Sigmoid colon (tissue), 7 donors: ENCODE data around the gene HSH2D. TPM values are rescaled to one million over a fixed set of nuclear protein-coding genes. Genes with fewer than 3 reads are reported as not detected.
A peak's percentile ranks its signal among the peaks of the same experiment; 100 is the strongest.

ENCODE experiments used
- DNase-seq: peaks from one replicate; pipeline ENCODE4 v3.0.0-alpha.2; 2019
- H3K27ac ChIP-seq, 4 donors: fragments of 200-600 bp; sonication (generic); one replicate each; pipeline ENCODE4 v1.5.1; 2016 to 2019; ENCODE audit warnings: mild to moderate bottlenecking in 1 of 4
- H3K27me3 ChIP-seq, 3 donors: fragments of 200-600 bp; sonication (generic); one replicate each; pipeline ENCODE4 v1.5.1; 2019; ENCODE audit warnings: mild to moderate bottlenecking in 1 of 3
- H3K36me3 ChIP-seq, 4 donors: fragments of 200-600 bp; sonication (generic); one replicate each; pipeline ENCODE4 v1.5.1; 2016 to 2019
- H3K4me1 ChIP-seq, 4 donors: fragments of 200-600 bp; sonication (generic); one replicate each; pipeline ENCODE4 v1.5.1; 2017 to 2019
- H3K4me3 ChIP-seq, 4 donors: fragments of 200-600 bp; sonication (generic); one replicate each; pipeline ENCODE4 v1.5.1; 2017 to 2019; ENCODE audit warnings: mild to moderate bottlenecking in 2 of 4, moderate library complexity in 1 of 4
- H3K9me3 ChIP-seq, 4 donors: fragments of 200-600 bp in 3 of 4; sonication (generic) in 3 of 4; one replicate each; pipeline versions ENCODE4 v1.5.1 to v1.6.1; 2013 to 2019
- CTCF ChIP-seq, 4 experiments: fragments of 450-650 bp in 3 of 4; fragments of 200-600 bp in 1 of 4; IDR thresholded peaks; one replicate each; pipeline ENCODE4 v1.5.1; 2016 to 2019; ENCODE audit warnings: antibody characterized with exemption in 4 of 4, mild to moderate bottlenecking in 3 of 4, moderate library complexity in 2 of 4
- EP300 ChIP-seq, 4 donors: sonication (generic); formaldehyde crosslinking; IDR thresholded peaks; one replicate each; pipeline ENCODE4 v1.6.1; 2017; ENCODE audit warnings: antibody characterized with exemption in 4 of 4
- POLR2A ChIP-seq, 2 donors: fragments of 450-650 bp; IDR thresholded peaks; one replicate each; pipeline ENCODE4 v1.6.1; 2016; ENCODE audit warnings: antibody characterized with exemption in 2 of 2, mild to moderate bottlenecking in 2 of 2, moderate library complexity in 2 of 2
- POLR2AphosphoS5 ChIP-seq, 4 donors: sonication (generic); formaldehyde crosslinking; IDR thresholded peaks; one replicate each; pipeline ENCODE4 v1.6.1; 2017; ENCODE audit warnings: antibody characterized with exemption in 4 of 4
- WGBS, 2 donors: extraction: QIAGEN DNeasy Blood & Tissue Kit; methylation state at CpG; one replicate each; pipeline ENCODE4 v1.1.7; 2013; 5-methylcytosine and 5-hydroxymethylcytosine counted together
- intact Hi-C: fragments of 100-400 bp; cut with DNase I; formaldehyde crosslinking; loops from one replicate; pipeline ENCODE4 v1.15.1; 2023
- polyA plus RNA-seq, 3 donors: library from polyadenylated mRNA; stranded (reverse); fragments of 200-250 nt; gene quantifications; one replicate each; pipeline ENCODE4 v1.2.3, GENCODE V29; 2013
- total RNA-seq, 4 donors: library from RNA; depleted of rRNA; stranded (reverse); fragments of >200 nt; gene quantifications; one replicate each; pipeline ENCODE4 v1.1.0, GENCODE V29; 2016
- donor health status: healthy with polysubstance abuse.
- donor health status: Bipolar disorder and iron deficiency.
- donor health status: healthy.

The HSH2D gene
- total and polyA plus RNA-seq, 7 donors, result 2.5 to 40.0 (median 14.4) TPM; not detected in 2

DNA sequence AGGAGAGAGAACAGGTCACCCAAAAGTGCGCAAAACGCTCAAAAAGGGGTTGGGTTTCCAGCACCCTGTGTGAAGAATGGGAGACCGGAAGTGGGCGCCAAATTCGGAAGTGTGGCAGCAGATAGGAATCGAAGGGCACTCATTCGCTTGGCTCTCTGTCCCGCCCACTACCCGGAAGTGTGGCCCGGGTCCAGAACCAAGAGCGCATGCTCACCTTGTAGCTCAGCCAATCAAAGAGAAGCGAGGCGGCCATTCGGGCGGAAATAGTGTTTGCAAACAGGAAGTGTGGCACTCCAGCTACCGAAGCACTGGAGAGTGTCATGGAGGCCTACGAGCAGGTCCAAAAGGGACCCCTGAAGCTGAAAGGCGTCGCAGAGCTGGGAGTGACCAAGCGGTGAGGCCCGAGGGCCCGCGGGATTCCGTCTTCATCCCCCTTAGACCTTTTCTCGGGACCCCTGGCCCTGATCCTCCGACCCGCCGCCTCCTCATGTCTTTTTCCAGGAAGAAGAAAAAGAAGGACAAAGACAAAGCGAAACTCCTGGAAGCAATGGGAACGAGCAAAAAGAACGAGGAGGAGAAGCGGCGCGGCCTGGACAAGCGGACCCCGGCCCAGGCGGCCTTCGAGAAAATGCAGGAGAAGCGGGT, 41.8 kb downstream of the HSH2D start, which contains the start of gene FAM32A:
TSS of gene FAM32A (plus strand) at position 288 of the 645 bp plus-strand sequence. CDS start at position 321, 33 bp downstream.
- TF ChIP-seq POLR2A (IDR thresholded peaks at IDR 0.05), result peak; percentile 74 to 78
- TF ChIP-seq POLR2AphosphoS5 (IDR thresholded peaks at IDR 0.05), result peak; percentile 83 to 96 (median 94)
- TF ChIP-seq CTCF (IDR thresholded peaks at IDR 0.05), result no peak
- no peak for TF ChIP-seq EP300 (IDR thresholded peaks at IDR 0.05)
- Histone ChIP-seq H3K27me3 (no peaks in the 10 kb centered on the region), H3K4me3 (peak within 1 kb of the TSS; percentile 81 to 90 (median 83)), H3K9me3 (no peaks in the 10 kb centered on the region), H3K4me1 (peaks cover 0 to 25% (median 21%) of the 10 kb centered on the region in 4 donors), H3K36me3 (peaks cover 0 to 26% (median 2%) of the 10 kb centered on the region in 4 donors), H3K27ac (peak within 1 kb of the TSS; percentile 83 to 87 (median 84))
- intact Hi-C loops, result loop anchor here (1.0 to 5.0 kb wide), 3 partner anchors 12 to 348 kb away; partner anchors contain the start of genes AP1M1 and RAB8A
- 0% methylated on average over 39 of the region's 39 CpGs for WGBS, 2 donors
- peak; percentile 100 for DNase-seq

DNA sequence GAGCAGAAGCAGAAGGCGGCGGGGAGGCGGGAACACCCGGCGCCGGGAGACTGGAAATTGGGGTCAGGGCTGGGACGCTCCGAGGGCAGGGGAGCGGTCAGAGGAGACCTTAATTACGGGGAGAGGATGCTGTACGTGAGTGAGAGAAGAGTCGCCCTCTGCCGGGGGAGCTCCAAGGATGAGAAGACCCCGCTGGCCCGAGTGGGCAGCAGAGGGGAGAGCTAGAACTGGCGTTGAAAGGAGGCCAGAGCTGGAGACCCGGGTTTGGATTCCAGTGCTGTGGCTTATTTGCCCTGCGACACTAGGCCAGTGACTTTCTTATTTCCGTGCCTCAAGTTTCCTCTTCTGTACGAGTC, 42.3 kb downstream of the HSH2D start:
- Histone ChIP-seq H3K27ac (peak overlapping the region; percentile 83 to 87 (median 84)), H3K4me1 (peaks cover 0 to 25% (median 21%) of the 10 kb centered on the region in 4 donors)
- WGBS, 2 donors, result 0 to 1% methylated on average over 20 of the region's 20 CpGs

DNA sequence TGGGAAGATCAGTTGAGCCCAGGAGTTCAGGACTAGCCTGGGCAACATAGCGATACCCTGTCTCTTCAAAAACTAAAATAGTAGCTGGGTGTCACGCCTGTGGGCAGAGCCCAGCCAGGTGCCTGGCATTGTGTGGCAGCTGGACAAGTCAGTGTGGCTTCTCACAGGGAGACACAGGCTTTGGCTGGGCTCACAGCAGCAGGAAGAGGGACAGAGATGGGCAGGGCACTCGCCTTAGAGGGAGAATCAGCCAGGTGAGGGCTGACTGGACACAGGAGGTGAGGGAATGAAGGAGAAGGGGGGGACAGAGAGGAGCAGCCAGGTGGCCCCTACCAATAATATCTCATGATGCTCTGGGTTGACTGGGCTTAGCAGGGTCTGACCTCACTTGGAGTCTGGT, 45.0 kb downstream of the HSH2D start:
- no peak for DNase-seq
- Histone ChIP-seq H3K4me1 (peaks cover 0 to 25% (median 21%) of the 10 kb centered on the region in 4 donors), H3K4me3 (no peak overlapping the region), H3K9me3 (no peaks in the 10 kb centered on the region), H3K36me3 (peaks cover 7 to 59% (median 23%) of the 10 kb centered on the region in 4 donors), H3K27ac (no peak overlapping the region), H3K27me3 (no peaks in the 10 kb centered on the region)
- intact Hi-C loops, result loop anchor here (5.0 kb wide), 2 partner anchors 76 to 351 kb away; partner anchors contain the start of gene RAB8A
- TF ChIP-seq POLR2AphosphoS5 (IDR thresholded peaks at IDR 0.05) (no peak), POLR2A (IDR thresholded peaks at IDR 0.05) (no peak), CTCF (IDR thresholded peaks at IDR 0.05) (no peak)
- WGBS, 2 donors, result 95 to 97% methylated on average over 3 of the region's 3 CpGs

More for the DNA sequence above, 42.3 kb downstream of the HSH2D start:
- intact Hi-C loops, result loop anchor here (1.0 to 5.0 kb wide), 3 partner anchors 12 to 348 kb away; partner anchors contain the start of genes AP1M1 and RAB8A
- Histone ChIP-seq H3K4me3 (peak overlapping the region; percentile 81 to 90 (median 83)), H3K36me3 (peaks cover 0 to 31% (median 7%) of the 10 kb centered on the region in 4 donors), H3K27me3 (no peaks in the 10 kb centered on the region), H3K9me3 (no peaks in the 10 kb centered on the region)
- DNase-seq, result no peak
- TF ChIP-seq POLR2AphosphoS5 (IDR thresholded peaks at IDR 0.05), result no peak
- TF ChIP-seq CTCF (IDR thresholded peaks at IDR 0.05), result peak in 1 of 4 experiments; percentile 11
- TF ChIP-seq POLR2A (IDR thresholded peaks at IDR 0.05), result no peak
- no peak for TF ChIP-seq EP300 (IDR thresholded peaks at IDR 0.05)

DNA sequence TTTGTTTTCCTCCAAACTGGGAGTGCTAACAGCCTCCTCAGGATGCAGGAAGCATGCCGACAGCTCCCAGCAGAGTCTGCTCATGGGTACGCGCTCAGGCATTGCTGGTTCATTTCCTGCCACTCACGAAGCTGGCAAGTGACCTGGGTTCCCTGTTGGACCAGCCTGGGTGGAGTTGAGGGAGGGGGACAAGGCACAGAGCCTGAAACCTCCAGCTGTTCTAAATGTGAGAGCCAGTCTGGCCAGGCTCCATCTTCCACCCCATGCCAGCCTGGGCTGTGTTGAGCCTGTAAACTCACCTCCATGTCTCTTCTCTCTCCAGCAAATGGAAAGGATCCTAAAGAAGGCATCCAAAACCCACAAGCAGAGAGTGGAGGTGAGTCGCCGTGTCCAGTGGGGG, 46.7 kb downstream of the HSH2D start:
- DNase-seq, result no peak
- TF ChIP-seq POLR2AphosphoS5 (IDR thresholded peaks at IDR 0.05) (no peak), POLR2A (IDR thresholded peaks at IDR 0.05) (no peak), CTCF (IDR thresholded peaks at IDR 0.05) (no peak), EP300 (IDR thresholded peaks at IDR 0.05) (no peak)
- Histone ChIP-seq H3K9me3 (no peaks in the 10 kb centered on the region), H3K4me1 (peaks cover 0 to 25% (median 21%) of the 10 kb centered on the region in 4 donors), H3K27ac (no peak overlapping the region), H3K36me3 (peaks cover 7 to 59% (median 23%) of the 10 kb centered on the region in 4 donors), H3K4me3 (no peak overlapping the region), H3K27me3 (no peaks in the 10 kb centered on the region)
- intact Hi-C loops, result no loop called here
- 87 to 91% methylated on average over 6 of the region's 6 CpGs for WGBS, 2 donors
